Measurements from ENCODE around the gene SPO11.

GRCh38 chr20:57292611-57293010, 37.0 kb upstream of the SPO11 start:
- TF ChIP-seq YY1 (IDR thresholded peaks at IDR 0.05; ENCODE audit: insufficient read depth, insufficient read length) (no peak), ZNF274 (IDR thresholded peaks at IDR 0.05; ENCODE audit: low read depth, low read length) (no peak), SUZ12 (IDR thresholded peaks at IDR 0.05; ENCODE audit: extremely low read depth, insufficient read depth, insufficient read length) (no peak)

All from NT2/D1 (cell line).